GM12891 (cell line): ENCODE results near the gene CHRNA4.

Source experiments
- POLR2A ChIP-seq: IDR thresholded peaks from 2 replicates; pipeline ENCODE4 v1.6.1; 2011; ENCODE audit warnings: low read depth, low read length, control low read depth
- POU2F2 ChIP-seq: IDR thresholded peaks from 2 replicates; pipeline ENCODE4 v1.6.1; 2011; ENCODE audit warnings: low read depth, mild to moderate bottlenecking, control low read depth, low read length, moderate library complexity

DNA sequence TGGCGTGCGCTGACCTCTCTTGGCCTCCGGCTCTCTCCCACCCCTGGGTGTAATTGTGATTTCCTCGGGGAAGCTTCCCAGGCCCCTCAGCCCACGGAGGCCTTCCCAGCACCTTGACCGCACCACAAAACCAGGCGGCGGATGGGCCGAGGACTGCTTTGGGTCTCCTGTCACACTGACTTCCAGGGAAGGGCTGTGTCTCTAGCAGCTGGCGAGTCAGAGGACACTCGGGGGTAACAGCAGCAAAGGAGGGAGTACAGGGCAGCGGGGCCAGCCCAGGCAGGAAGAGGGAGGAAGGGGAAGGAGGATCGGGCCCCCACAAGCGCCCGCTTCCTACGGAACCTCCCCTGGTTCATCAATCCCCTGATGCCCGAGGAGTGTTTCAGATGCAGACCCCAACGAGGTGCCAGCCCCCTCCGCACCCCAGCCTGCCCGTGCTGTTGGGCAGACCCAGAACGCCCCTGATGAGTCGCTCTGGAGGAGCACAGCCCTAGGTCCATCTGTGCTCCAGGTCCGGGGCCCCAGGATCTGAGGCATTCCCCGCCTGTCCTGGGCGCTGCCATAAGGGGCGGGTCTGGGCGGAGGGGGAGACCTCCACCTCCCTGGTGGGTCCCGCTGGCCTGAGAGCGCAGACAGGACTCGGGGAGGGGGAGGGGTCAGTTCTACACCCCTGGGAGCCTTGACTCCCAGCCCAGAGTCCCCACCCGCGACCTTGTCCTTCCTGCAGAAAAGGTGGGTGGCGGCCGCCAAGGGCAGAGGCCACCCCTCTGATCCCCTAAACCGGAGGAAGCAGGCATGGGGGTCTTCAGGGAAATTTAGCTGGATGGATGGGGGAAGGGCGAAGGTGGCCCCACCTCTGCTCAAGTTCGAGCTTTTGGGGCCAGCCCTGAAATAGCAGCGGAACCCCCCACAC lies 956 bp downstream of the CHRNA4 start:
- TF ChIP-seq POU2F2 (no peak), POLR2A (no peak)
